GM06990 (cell line): Measurements from ENCODE around the gene FBXL17.

ENCODE experiments used
- DNase-seq: peaks from one replicate; pipeline ENCODE4 v3.0.0-alpha.2; 2011; ENCODE audit not compliant: insufficient read length; ENCODE audit errors: extremely low read depth
- H3K27me3 ChIP-seq: replicated peaks from 2 replicates; pipeline ENCODE4 v1.6.0; 2011; ENCODE audit warnings: low read length; ENCODE audit not compliant: control insufficient read depth, insufficient read depth
- H3K36me3 ChIP-seq: 2 replicates; pipeline ENCODE4 v1.5.1; 2011; ENCODE audit warnings: low read length; ENCODE audit not compliant: control insufficient read depth, insufficient read depth
- H3K4me3 ChIP-seq: replicated peaks from 2 replicates; pipeline ENCODE4 v1.5.1; 2011; ENCODE audit warnings: low read depth, mild to moderate bottlenecking, control low read depth, low read length
- TF ChIP-seq, protein P1 (sequence below): IDR thresholded peaks from 2 replicates; pipeline ENCODE4 v1.5.1; 2011; ENCODE audit warnings: low read length, control low read depth, mild to moderate bottlenecking, inconsistent platforms; ENCODE audit not compliant: insufficient read depth, poor library complexity, severe bottlenecking

The FBXL17 gene

DNA sequence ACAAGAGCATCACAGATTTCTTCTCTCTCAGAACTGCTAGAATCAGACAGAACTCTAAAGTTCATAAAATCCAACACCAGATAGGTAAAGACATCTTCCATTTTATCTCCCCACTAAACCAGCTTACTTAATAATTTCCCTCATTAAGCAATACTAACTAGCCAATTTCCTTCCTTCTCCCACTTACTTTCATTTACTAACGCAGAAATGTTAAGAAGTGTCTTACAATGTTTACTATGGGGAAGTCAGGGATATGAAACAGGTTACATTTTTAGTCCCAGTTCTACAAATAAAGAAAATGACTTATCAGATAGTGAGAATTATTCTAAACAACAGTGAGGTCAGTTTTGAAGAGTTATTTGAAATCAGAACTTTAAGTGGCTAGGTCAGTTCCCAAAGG, 236.5 kb downstream of the FBXL17 start:
- no peak for DNase-seq
- Histone ChIP-seq H3K27me3 (no peaks in the 10 kb centered on the region), H3K4me3 (no peak overlapping the region), H3K36me3 (no peaks in the 10 kb centered on the region)
- TF ChIP-seq, protein P1, sequence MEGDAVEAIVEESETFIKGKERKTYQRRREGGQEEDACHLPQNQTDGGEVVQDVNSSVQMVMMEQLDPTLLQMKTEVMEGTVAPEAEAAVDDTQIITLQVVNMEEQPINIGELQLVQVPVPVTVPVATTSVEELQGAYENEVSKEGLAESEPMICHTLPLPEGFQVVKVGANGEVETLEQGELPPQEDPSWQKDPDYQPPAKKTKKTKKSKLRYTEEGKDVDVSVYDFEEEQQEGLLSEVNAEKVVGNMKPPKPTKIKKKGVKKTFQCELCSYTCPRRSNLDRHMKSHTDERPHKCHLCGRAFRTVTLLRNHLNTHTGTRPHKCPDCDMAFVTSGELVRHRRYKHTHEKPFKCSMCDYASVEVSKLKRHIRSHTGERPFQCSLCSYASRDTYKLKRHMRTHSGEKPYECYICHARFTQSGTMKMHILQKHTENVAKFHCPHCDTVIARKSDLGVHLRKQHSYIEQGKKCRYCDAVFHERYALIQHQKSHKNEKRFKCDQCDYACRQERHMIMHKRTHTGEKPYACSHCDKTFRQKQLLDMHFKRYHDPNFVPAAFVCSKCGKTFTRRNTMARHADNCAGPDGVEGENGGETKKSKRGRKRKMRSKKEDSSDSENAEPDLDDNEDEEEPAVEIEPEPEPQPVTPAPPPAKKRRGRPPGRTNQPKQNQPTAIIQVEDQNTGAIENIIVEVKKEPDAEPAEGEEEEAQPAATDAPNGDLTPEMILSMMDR = no peak

DNA sequence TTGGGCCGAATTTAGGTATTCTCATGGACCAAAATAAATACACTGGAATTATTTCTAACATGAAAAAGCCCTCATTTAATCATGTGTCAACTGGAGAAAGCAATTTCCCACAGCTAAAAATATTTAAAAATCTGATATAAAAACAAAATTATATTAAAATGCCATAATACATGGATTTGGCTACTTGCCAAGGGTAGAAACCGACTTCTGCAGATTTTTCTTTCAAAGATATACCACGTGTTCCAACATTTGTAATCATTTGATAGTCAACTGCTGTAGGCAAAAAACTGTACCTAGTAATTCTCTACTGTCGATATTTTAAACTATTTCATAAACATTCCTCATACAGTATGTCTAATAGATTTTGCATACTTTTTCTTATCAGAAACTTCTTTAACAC, 237.6 kb downstream of the FBXL17 start:
- no peak for DNase-seq
- Histone ChIP-seq H3K4me3 (no peak overlapping the region), H3K36me3 (no peaks in the 10 kb centered on the region), H3K27me3 (no peaks in the 10 kb centered on the region)
- TF ChIP-seq, protein P1 = no peak

DNA sequence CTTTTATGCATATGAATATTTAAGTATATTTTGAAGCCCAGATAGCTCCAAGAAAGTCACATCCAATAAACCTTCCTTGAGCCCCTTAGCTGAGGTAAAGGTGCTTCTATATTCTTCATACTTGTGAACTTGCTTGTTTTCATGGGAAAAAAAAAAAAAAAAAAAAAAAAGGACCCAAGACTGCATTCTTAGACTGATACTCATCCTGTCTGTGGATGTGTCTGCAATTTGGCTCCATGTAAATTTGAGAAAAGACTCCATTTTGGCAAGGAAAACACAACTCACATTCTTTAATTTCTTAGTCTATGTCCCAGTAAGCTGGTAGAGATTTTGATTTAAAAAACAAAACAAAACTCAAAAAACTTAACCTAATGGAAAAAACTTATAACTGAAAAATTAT, 238.3 kb downstream of the FBXL17 start:
- DNase-seq = no peak
- Histone ChIP-seq H3K4me3 (no peak overlapping the region), H3K36me3 (no peaks in the 10 kb centered on the region), H3K27me3 (no peaks in the 10 kb centered on the region)
- TF ChIP-seq, protein P1 = no peak

DNA sequence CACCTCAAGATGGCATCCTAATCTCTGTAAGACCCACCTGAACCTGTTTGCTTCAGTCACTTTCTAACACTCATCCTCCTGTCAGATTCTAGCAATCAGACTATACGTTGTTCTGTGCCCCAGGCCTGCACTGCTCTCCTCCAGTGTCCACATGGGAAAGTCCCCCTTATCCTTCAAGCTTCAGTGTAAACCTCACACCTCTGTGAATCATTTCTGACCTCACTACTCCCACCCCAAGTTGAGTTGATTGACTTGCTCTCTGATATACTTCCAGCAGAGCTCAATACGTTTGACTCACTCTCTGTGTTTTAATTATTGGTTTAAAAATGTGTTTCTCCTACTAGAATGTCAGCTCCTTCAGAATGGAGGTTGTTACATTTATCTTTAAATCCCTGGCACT, 240.2 kb downstream of the FBXL17 start:
- no peaks in the 10 kb centered on the region for H3K27me3 ChIP-seq
- no peak overlapping the region for H3K4me3 ChIP-seq
- DNase-seq = no peak
- no peaks in the 10 kb centered on the region for H3K36me3 ChIP-seq
- TF ChIP-seq, protein P1 = no peak

GRCh38 chr5:108136493-108136892, 245.4 kb downstream of the FBXL17 start:
- Histone ChIP-seq H3K4me3 (no peak overlapping the region), H3K36me3 (no peaks in the 10 kb centered on the region), H3K27me3 (no peaks in the 10 kb centered on the region)
- TF ChIP-seq, protein P1 = no peak
- DNase-seq = no peak

- DNase-seq = no peak
- TF ChIP-seq, protein P1 = no peak
- Histone ChIP-seq H3K36me3 (no peaks in the 10 kb centered on the region), H3K27me3 (no peaks in the 10 kb centered on the region), H3K4me3 (no peak overlapping the region)
Observed at GRCh38 chr5:108129129-108129528, 252.8 kb downstream of the FBXL17 start.
